BLaER1 treated with 17β-estradiol and CSF1 and Interleukin-3, amounts not matched to agents 10 nM and 100 nM (cell line): ENCODE measurements around the gene FMNL3.

ENCODE experiments used
- H3K27ac ChIP-seq, 11 experiments: shearing (Covaris generic); formaldehyde crosslinking; 2 replicates each; pipeline ENCODE4 v1.8.1; 2022
- H3K27me3 ChIP-seq, 11 experiments: shearing (Covaris generic); formaldehyde crosslinking; 2 replicates each; pipeline ENCODE4 v1.8.1; 2022
- H3K36me3 ChIP-seq, 11 experiments: shearing (Covaris generic); formaldehyde crosslinking; 2 replicates each; pipeline ENCODE4 v1.8.1; 2022
- H3K4me1 ChIP-seq, 10 experiments: shearing (Covaris generic); formaldehyde crosslinking; 2 replicates each; pipeline ENCODE4 v1.8.1; 2022
- H3K4me2 ChIP-seq, 11 experiments: shearing (Covaris generic); formaldehyde crosslinking; 2 replicates each; pipeline ENCODE4 v1.8.1; 2022
- H3K4me3 ChIP-seq, 10 experiments: shearing (Covaris generic); formaldehyde crosslinking; 2 replicates each; pipeline ENCODE4 v1.8.1; 2022
- H3K9ac ChIP-seq, 11 experiments: shearing (Covaris generic); formaldehyde crosslinking; 2 replicates each; pipeline ENCODE4 v1.8.1; 2022
- H3K9me3 ChIP-seq, 11 experiments: shearing (Covaris generic); formaldehyde crosslinking; replicated peaks in 1 of 11; 2 replicates each; pipeline ENCODE4 v1.8.1; 2022
- H4K20me1 ChIP-seq, 11 experiments: shearing (Covaris generic); formaldehyde crosslinking; 2 replicates each; pipeline ENCODE4 v1.8.1; 2022
- Cebpa-rat ChIP-seq, 11 experiments: shearing (Covaris generic); IDR thresholded peaks; 2 replicates each; pipeline ENCODE4 v1.8.1; 2022

Gene FMNL3

DNA sequence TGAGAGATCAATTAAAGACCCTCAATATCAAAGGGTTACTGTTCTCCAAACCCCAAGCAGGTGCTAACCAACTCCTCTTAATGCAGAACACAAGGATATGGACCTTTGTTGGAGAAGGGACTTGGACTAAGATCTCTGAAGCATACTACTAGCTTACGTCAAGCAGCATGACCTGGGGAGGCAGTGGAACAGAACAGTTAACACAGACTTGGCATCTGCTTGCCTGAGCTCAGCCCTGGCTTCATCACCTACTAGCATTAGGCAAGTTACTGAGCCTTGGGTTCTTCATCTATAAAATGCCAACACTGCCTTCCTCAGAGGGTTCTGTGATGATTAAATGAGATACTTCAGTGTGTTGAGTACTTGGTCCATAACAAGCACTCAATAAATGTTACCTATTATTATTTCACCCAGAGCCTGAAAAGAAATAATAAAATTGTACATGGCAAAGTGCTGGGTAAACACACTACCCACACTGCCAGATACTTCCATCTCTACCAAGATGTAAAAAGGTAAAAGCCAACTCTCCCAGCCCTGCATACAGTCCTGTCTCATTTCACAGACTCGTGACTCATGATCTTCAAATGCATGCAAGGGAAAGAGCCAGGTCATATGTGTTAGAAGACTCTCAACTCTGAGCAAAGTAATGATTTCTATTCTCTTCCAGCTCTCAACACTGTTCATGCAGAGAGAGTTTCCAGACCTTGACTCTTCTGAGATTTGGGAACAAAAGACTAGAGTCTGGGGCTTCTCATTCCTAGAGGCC is 39.7 kb downstream of the FMNL3 start:
- Histone ChIP-seq H4K20me1 (peaks cover 0 to 3% (median 0%) of the 10 kb centered on the region in 11 experiments; a peak in 2 of 22 replicates), H3K4me2 (peak overlapping the region; percentile 20 to 99 (median 93)), H3K4me3 (no peak overlapping the region), H3K27me3 (no peaks in the 10 kb centered on the region), H3K36me3 (peaks cover 0 to 7% (median 0%) of the 10 kb centered on the region in 11 experiments; a peak in 2 of 22 replicates), H3K9ac (peak overlapping the region in 1 of 11 experiments; percentile 13; a peak in 1 of 22 replicates), H3K9me3 (no peaks in the 10 kb centered on the region), H3K4me1 (peaks cover 85 to 100% (median 99%) of the 10 kb centered on the region in 10 experiments), H3K27ac (peak overlapping the region in 6 of 11 experiments; percentile 20 to 100 (median 98); a peak in 10 of 22 replicates)
- no peak for TF ChIP-seq Cebpa-rat (IDR thresholded peaks at IDR 0.05)

DNA sequence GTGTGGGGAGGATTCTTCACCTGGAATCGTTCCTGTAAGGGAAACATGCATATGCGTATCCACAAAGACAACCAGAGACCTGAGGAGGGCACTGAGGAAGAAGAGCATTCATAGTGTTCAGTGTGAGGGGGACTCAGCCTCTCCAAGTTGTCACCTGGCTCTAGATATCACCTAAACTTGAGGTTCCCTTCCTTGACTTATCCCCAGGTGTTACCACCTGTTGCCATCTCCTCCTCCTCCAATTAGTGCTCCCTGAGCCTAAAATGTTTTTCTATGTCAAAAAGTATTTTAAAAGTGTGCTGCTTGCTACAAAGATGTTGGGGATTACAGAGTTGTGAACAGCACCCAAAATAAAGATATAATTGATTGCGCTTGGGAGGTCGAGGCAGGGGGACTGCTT is 41.0 kb downstream of the FMNL3 start:
- no peak overlapping the region; a peak in 1 of 20 replicates for H3K4me3 ChIP-seq
- peak overlapping the region in 8 of 11 experiments; percentile 93 to 100 (median 98); a peak in 14 of 22 replicates for H3K27ac ChIP-seq
- H4K20me1 ChIP-seq, result no peaks in the 10 kb centered on the region
- H3K36me3 ChIP-seq, result peaks cover 0 to 7% (median 0%) of the 10 kb centered on the region in 11 experiments; a peak in 3 of 22 replicates
- H3K27me3 ChIP-seq, result no peaks in the 10 kb centered on the region
- H3K4me2 ChIP-seq, result peak overlapping the region; percentile 81 to 99 (median 93)
- peak overlapping the region in 1 of 11 experiments; percentile 89; a peak in 1 of 22 replicates for H3K9ac ChIP-seq
- no peak for TF ChIP-seq Cebpa-rat (IDR thresholded peaks at IDR 0.05)
- H3K9me3 ChIP-seq, result no peaks in the 10 kb centered on the region
- H3K4me1 ChIP-seq, result peaks cover 85 to 100% (median 99%) of the 10 kb centered on the region in 10 experiments

DNA sequence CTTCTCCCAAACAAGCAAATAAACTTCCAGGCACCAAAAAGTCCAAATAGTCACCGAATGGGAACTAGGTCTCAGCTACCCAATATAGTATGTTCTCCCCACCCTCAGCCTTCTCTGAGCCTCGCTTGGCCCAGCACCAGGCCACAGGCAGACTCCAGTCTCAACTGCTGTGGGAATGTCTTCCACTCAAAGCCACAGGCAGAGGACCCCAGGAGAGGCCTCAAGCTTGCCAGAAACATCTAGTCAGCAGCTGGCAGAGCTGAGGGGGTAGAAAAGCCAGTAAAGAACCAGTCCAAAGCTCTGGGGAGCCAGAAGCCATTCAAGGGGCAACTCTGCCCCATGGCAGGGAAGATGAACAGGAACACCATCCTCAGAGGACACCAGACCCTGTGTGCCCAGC is 41.8 kb downstream of the FMNL3 start:
- Histone ChIP-seq H3K4me3 (no peak overlapping the region; a peak in 1 of 20 replicates), H4K20me1 (no peaks in the 10 kb centered on the region), H3K9ac (peak overlapping the region in 6 of 11 experiments; percentile 78 to 94 (median 88); a peak in 11 of 22 replicates), H3K27me3 (no peaks in the 10 kb centered on the region), H3K4me2 (peak overlapping the region; percentile 81 to 99 (median 93)), H3K36me3 (peaks cover 0 to 13% (median 5%) of the 10 kb centered on the region in 11 experiments; a peak in 13 of 22 replicates), H3K4me1 (peaks cover 85 to 100% (median 99%) of the 10 kb centered on the region in 10 experiments), H3K27ac (peak overlapping the region in 10 of 11 experiments; percentile 91 to 100 (median 98); a peak in 20 of 22 replicates), H3K9me3 (no peaks in the 10 kb centered on the region)
- TF ChIP-seq Cebpa-rat (IDR thresholded peaks at IDR 0.05), result no peak

DNA sequence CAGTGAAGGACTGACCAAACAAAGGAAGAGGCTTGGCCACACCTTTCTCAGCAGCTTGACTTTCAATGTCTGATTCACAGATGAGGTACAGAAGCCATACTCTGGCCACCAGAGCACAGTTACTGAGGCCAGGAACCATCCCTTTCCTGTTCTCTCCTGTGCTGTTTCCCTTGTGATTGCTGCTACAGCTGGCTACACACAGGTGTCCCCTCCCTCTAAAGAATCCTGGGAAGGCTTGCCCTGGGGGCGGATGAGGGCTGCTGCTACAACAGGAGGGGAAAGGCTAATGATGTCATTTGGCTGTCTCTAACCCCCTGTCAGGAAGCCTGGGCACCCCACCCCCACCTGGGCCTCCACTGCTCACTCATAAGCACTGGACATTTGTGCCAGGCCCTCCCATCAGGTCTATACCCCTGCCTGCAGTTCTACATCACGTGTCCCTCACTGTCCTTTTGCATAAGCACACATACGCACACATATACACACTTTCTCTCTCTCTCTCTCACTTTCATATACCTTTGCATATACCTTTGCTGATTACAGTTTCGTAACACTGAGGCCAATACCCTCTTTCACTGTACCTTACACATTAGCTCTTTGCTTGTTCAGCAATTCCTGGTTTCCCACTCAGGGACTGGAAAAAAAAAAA is 42.5 kb downstream of the FMNL3 start:
- no peaks in the 10 kb centered on the region for H4K20me1 ChIP-seq
- no peaks in the 10 kb centered on the region for H3K9me3 ChIP-seq
- H3K9ac ChIP-seq, result peak overlapping the region in 8 of 11 experiments; percentile 38 to 94 (median 86); a peak in 14 of 22 replicates
- H3K4me1 ChIP-seq, result peaks cover 85 to 100% (median 99%) of the 10 kb centered on the region in 10 experiments
- peak overlapping the region; percentile 81 to 99 (median 93) for H3K4me2 ChIP-seq
- H3K36me3 ChIP-seq, result peaks cover 0 to 19% (median 10%) of the 10 kb centered on the region in 11 experiments; a peak in 16 of 22 replicates
- no peak overlapping the region for H3K4me3 ChIP-seq
- TF ChIP-seq Cebpa-rat (IDR thresholded peaks at IDR 0.05), result no peak
- H3K27me3 ChIP-seq, result no peaks in the 10 kb centered on the region
- H3K27ac ChIP-seq, result peak overlapping the region in 10 of 11 experiments; percentile 91 to 100 (median 98); a peak in 21 of 22 replicates

DNA sequence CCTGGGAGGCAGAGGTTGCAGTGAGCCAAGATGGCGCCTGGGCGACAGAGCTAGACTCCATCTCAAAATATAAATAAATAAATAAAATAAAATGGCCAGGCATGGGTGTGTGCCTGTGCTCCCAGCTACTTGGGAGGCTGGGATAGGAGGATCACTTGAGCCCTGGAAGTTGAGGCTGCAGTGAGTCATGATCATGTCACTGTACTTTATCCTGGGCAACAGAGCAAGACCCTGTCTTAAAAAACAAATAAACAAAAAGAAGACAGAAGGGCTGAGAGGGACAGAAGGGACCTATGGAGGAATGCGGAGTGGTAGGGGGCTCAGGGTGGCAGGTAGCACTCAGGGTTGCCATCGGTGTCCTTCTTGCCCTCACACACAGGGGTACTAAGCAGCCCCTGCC is 43.0 kb downstream of the FMNL3 start:
- Histone ChIP-seq H3K9me3 (no peaks in the 10 kb centered on the region), H3K4me1 (peaks cover 82 to 99% (median 96%) of the 10 kb centered on the region in 10 experiments), H3K4me2 (peak overlapping the region; percentile 81 to 99 (median 93)), H3K4me3 (no peak overlapping the region; a peak in 1 of 20 replicates), H4K20me1 (no peaks in the 10 kb centered on the region), H3K9ac (peak overlapping the region in 10 of 11 experiments; percentile 75 to 94 (median 84); a peak in 16 of 22 replicates), H3K27me3 (no peaks in the 10 kb centered on the region), H3K27ac (peak overlapping the region in 10 of 11 experiments; percentile 91 to 100 (median 98); a peak in 20 of 22 replicates), H3K36me3 (peaks cover 5 to 24% (median 15%) of the 10 kb centered on the region in 11 experiments; a peak in 19 of 22 replicates)
- no peak for TF ChIP-seq Cebpa-rat (IDR thresholded peaks at IDR 0.05)

DNA sequence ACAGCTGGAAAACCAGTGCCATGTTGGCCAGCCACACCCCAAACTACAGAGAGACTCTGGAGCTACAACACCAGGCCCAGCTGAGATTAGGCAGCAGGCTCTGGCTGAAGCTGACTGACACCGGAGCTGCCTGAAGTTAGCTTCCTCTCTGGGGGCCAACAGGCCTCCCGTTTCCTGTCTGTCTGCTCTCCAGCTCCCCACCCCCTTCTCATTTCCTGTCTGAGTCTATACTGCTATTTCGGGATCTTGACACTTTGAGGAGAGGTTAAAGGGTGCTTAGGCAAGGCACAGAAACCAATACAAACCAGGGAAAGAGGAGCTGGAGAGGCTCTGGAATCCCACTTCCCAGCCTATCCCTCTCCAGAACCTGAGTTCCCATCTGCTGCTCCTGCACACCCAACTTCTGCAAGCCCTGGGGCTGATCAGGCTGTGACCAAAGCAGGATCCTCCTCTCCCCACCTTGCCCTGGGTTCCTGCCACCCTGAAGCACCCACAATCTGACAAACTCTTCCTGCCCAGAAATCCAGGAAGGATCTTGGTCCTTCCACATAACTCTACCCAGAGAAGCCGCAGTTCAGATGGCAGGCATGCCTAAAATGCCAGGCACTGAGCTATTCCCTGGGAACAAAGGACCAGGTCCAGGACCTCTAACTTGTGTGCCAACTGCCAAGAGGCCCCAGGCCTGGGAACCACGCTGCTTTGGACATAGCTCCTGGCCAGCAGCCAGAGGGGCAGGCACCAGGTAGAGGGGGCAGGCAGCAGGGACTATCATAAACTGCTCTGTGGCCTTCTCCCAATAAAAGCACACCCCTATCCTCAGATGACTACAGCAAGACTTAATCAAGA is 44.0 kb downstream of the FMNL3 start:
- Histone ChIP-seq H3K4me3 (peak overlapping the region; percentile 5 to 62 (median 42); a peak in 15 of 20 replicates), H3K36me3 (peaks cover 14 to 33% (median 24%) of the 10 kb centered on the region in 11 experiments; a peak in 21 of 22 replicates), H3K27me3 (no peaks in the 10 kb centered on the region), H3K27ac (peak overlapping the region; percentile 77 to 100 (median 97)), H3K9me3 (no peaks in the 10 kb centered on the region), H4K20me1 (no peaks in the 10 kb centered on the region), H3K9ac (peak overlapping the region; percentile 66 to 94 (median 81); a peak in 21 of 22 replicates), H3K4me2 (peak overlapping the region; percentile 81 to 99 (median 93)), H3K4me1 (peaks cover 77 to 90% (median 88%) of the 10 kb centered on the region in 10 experiments)
- no peak; a peak in 1 of 22 replicates for TF ChIP-seq Cebpa-rat (IDR thresholded peaks at IDR 0.05)

DNA sequence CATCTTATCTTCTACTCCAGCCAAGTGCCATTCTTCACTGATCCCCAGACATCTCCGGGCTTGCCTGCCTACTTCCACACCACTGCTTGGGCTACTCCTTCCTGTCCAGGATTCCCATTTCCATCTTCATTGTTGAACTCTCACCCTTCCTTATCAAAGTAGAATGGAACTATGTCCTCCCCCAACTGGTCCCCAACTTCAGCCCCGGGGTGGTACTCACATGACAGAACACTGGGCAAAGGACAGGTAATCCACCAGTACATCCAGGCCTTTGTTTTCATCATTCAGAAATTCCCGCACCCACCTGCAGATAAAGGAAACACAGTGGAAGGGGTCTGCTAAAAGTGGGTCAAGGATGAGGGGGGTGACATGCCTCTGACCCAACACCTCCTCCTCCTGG is 45.5 kb downstream of the FMNL3 start:
- Histone ChIP-seq H3K4me1 (peaks cover 68 to 76% (median 74%) of the 10 kb centered on the region in 10 experiments), H3K27ac (peak overlapping the region in 10 of 11 experiments; percentile 91 to 100 (median 98); a peak in 20 of 22 replicates), H3K9me3 (no peaks in the 10 kb centered on the region), H3K36me3 (peaks cover 27 to 47% (median 39%) of the 10 kb centered on the region in 11 experiments), H3K9ac (peak overlapping the region in 9 of 11 experiments; percentile 78 to 94 (median 86); a peak in 14 of 22 replicates), H3K27me3 (no peaks in the 10 kb centered on the region), H4K20me1 (no peaks in the 10 kb centered on the region), H3K4me3 (peak overlapping the region in 5 of 10 experiments; percentile 5 to 62 (median 30); a peak in 6 of 20 replicates), H3K4me2 (peak overlapping the region; percentile 81 to 99 (median 93))
- no peak for TF ChIP-seq Cebpa-rat (IDR thresholded peaks at IDR 0.05)

DNA sequence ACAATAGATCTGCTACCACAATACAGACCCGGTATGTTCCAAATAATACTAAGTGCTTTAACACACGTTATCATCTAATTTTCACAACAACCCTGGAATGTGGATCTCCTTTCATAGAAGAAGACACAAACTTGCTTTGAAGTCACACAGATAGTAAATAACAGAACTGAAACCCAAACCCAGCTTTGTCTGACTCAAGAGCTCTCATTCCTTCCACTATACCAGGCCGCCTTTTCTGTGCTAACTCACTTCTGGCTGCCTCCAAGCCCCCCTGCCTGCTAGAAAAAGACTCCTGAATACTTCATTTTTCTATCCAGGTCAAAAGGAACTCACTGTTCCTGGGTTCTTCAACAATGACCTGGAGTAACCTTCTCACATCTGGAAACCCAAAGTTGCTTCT is 46.0 kb downstream of the FMNL3 start:
- no peak for TF ChIP-seq Cebpa-rat (IDR thresholded peaks at IDR 0.05)
- peaks cover 33 to 53% (median 44%) of the 10 kb centered on the region in 11 experiments for H3K36me3 ChIP-seq
- H4K20me1 ChIP-seq, result no peaks in the 10 kb centered on the region
- peak overlapping the region in 2 of 10 experiments; percentile 5 to 13; a peak in 2 of 20 replicates for H3K4me3 ChIP-seq
- H3K4me2 ChIP-seq, result peak overlapping the region; percentile 81 to 99 (median 93)
- peaks cover 67 to 76% (median 74%) of the 10 kb centered on the region in 10 experiments for H3K4me1 ChIP-seq
- H3K9ac ChIP-seq, result peak overlapping the region in 7 of 11 experiments; percentile 2 to 94 (median 86); a peak in 10 of 22 replicates
- H3K27me3 ChIP-seq, result no peaks in the 10 kb centered on the region
- H3K9me3 ChIP-seq, result no peaks in the 10 kb centered on the region
- peak overlapping the region in 10 of 11 experiments; percentile 91 to 100 (median 98); a peak in 19 of 22 replicates for H3K27ac ChIP-seq
